HG02642 (cell line): ENCODE results near the gene CSH1.
"Not testable (repeated sequence)": the region's sequence is repeated elsewhere in the genome, so short reads cannot be mapped to it uniquely, and the experiment has no call there.

ENCODE experiments used
- ATAC-seq: cut with Tn5 transposase; IDR thresholded peaks from one replicate; pipeline ENCODE4 v1.9.1; 2021; ENCODE audit warnings: mild to moderate bottlenecking; ENCODE audit not compliant: unreplicated experiment, poor library complexity

CSH1 gene

DNA sequence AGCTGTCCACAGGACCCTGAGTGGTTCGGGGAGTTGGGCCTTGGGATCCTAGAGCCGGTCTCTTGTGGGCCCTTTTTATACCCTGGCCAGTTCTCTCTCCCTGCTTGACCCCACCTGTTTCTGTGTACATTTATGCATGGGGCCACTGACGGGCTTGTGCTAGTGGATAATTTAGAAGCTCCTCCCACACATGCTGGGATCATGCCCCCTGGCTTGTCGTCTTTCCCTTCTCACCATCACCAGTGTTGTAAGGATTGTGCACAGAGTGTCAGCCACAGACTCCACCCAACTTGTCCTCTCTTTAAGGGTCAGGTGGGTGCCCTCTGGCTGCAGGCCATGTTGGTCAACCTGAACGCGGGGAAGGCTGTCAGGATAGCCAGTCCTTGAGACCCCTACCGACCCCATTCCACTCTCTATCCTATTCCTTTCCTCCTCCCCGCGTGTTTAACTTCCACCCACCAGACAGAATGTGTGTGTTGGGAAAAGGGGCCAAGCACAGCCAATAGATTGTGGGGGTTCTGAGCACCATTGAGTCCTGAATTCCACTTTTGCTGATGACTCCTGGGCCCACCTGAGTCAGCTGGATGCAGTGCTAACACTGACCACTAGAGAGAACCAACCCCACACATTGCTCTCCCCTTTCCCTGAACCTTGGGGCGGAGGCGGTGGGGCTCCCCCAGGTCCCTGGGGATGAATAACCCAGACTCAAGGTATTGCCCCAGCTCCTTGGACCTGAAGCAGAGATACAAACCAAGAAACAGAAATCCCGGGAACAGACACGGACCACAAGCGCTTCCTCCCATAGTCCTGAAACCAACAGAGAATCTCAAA is at the start of gene CSH1:
CSH1 (minus strand) TSS at position 51 of the 831 bp plus-strand sequence. CDS start 63 bp downstream, outside the sequence.
- not testable (repeated sequence) for ATAC-seq

GRCh38 chr17:63945784-63946439 is 49.5 kb upstream of the CSH1 start:
- peak; percentile 28 for ATAC-seq

DNA sequence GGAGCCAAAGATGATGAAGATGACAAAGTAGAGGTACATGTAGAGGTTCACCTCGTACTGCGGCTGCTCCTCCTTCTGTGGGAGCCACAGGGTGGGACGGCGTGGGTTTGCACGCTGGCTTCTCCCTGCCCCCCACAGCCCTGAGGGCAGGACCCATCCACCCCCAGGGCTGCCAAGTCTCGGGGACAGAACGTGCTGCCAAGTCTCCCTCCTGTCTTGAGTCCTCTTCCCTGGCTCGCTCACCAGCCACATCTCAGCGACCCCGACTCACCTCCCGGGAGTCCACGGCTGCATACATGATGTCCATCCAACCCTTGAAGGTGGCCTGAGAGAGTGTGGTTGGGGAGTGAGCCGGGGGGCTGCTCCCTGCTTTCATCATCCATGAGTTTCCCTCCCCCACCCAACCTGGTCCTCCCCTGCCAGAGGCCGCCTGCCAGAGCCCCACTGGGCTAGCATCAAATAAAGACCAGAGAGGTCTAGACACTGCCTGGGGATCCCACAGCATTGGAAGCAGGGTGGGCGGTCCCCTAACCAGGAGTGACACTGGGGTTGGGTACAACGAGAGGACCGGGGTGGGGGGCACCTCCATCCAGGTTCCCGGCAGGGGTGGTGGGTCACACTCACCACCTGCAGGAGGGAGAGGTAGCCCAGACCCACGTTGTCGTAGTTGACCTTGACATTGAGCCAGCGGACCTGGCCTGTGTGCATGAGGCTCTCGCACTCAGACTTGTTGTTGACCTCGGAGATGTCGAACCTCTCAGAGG is 48.5 kb upstream of the CSH1 start:
- ATAC-seq = no peak

DNA sequence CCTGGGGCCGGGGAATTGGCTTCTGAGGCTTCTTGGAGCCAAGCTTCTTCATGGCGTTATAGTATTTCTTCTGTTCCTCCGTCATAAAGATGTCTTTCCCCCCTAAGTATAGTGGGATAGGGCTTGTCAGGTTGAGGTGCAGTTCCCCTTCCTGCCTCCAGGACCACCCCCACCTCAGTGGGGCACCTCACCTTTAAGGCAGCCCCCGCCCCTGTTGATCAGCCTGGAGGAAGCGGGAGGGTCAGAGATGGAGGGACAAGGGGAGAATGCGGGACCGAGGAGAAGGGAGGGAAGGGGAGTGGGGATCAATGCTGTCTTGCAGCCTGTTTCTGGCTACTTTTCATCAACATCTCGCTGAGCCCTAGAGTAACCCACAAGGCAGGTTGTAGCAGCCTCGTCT is 47.4 kb upstream of the CSH1 start:
- ATAC-seq = no peak

DNA sequence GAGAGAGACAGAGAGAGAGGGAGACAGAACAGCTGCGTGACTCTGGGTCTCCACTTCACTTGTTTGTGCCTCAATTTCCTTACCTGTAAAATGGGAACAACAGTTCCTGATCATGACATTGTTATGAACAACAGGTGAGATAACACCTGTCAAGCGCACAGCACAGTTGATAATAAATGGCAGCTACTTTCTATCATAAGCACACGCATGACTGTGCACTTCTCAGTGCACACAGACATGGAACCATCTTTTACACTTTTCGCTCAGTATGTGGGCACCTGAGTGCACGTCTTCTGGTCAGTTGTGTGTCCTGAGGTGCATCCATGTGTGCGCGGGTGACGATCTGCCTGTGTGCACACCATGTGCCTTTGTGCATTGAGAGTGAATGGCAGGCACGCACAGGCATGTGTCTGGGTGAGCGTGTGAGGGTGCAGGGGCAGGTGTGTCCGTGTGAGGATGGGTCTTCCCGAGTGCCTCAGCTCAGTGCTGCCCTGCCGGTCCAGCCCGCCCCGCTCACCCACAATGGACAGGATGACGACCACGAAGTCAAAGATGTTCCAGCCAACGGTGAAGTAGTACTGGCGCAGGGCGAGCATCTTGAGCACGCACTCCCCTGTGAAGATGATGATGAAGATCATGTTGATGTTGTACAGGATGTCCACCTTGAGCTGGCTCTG is 46.1 kb upstream of the CSH1 start:
- no peak for ATAC-seq

DNA sequence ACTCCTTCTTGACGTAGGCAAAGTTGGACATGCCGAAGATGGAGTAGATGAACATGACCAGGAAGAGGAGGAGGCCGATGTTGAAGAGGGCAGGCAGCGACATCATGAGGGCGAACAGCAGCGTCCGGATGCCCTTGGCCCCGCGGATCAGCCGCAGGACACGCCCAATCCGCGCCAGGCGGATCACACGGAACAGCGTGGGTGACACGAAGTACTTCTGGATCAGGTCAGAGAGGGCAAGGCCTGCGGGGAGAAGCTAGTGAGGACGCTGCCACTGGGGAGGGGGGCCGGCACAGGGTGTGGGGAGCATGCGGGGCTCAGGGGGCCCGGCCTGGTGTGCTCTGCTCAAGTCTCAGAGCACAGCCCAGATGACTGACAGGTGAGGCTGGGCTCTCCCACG is 45.4 kb upstream of the CSH1 start:
- ATAC-seq = no peak

DNA sequence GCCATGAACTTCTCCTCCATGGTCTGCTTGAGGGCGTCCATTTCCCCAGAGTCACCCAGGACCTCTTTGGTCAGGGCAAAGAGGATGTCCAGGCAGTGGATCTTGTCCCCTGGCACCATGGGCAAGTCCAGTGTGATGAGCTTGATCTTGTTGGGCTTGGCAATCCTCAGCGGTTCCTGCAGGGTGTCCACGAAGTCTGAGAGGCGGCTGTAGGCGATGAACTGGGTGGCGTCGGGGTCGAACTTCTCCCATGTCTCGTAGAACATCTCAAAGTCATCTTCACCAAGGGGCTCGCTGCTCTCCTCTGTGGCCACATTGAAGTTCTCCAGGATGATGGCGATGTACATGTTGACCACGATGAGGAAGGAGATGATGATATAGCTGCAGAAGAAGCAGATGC is 44.8 kb upstream of the CSH1 start:
- no peak for ATAC-seq

GRCh38 chr17:63940584-63940983 is 44.2 kb upstream of the CSH1 start:
- ATAC-seq = no peak

- ATAC-seq = no peak
Observed at GRCh38 chr17:63939884-63940283, 43.5 kb upstream of the CSH1 start.

DNA sequence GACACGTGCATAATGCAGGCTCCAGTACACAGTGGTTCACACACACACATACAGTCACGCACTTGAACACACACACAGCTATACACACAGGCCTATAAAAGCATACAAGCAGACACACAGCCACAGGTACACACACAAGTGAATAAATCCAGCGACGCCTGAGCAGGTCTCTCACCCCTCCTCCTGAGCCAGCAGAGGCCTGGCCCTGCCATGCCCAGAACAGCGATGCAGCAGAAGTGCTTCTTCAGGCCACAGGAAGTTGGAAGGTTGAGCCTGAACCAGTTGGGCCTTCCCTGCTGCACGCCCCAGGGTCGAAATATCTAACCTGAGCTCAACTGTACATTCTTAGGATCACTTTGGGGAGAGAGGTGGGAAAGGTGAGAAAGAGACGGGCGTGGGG is 43.0 kb upstream of the CSH1 start:
- no peak for ATAC-seq

DNA sequence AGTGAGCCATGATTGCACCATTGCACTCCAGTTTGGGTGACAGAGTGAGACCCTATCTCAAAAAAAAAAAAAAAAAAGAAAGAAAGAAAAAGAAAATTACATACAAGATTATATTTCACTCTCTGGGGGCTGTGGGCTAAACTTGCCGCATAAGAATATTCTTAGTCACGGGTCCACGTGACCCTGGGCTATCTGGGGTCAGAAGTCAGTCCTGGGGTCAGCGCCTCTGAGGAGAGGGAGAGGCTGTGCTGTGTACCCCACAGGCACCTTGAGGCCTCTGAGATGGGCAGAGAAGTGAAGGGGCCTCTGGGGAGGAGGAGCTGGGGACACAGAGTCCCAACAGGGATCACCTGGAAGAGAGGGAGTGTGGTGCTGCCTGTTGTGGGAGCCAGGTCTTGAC is 41.5 kb upstream of the CSH1 start:
- ATAC-seq = no peak

- ATAC-seq = no peak
Observed at GRCh38 chr17:63937319-63937718, 40.9 kb upstream of the CSH1 start.

- ATAC-seq = no peak
Observed at GRCh38 chr17:63934183-63935112, 38.1 kb upstream of the CSH1 start.

DNA sequence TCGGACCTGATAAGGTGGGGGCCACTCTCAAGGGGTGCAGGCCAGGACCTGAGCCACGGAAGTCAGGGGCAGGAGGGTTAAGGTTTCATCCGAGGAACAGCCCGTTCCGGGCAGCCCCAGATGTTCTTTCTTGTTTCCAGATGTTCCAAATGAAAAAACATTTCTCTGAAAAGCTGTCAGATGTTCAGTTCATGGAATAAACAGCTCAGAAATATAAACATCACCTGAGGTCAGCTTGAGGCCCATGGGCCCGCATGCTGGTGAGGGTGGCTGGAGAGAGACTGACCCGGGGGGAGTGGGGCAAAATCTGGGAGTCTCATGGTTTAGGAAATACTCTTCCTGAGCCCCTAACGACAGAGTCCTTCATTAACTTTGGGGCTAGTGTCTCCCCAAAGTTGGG is 37.2 kb upstream of the CSH1 start:
- no peak for ATAC-seq

GRCh38 chr17:63932721-63933120 is 36.3 kb upstream of the CSH1 start:
- no peak for ATAC-seq

DNA sequence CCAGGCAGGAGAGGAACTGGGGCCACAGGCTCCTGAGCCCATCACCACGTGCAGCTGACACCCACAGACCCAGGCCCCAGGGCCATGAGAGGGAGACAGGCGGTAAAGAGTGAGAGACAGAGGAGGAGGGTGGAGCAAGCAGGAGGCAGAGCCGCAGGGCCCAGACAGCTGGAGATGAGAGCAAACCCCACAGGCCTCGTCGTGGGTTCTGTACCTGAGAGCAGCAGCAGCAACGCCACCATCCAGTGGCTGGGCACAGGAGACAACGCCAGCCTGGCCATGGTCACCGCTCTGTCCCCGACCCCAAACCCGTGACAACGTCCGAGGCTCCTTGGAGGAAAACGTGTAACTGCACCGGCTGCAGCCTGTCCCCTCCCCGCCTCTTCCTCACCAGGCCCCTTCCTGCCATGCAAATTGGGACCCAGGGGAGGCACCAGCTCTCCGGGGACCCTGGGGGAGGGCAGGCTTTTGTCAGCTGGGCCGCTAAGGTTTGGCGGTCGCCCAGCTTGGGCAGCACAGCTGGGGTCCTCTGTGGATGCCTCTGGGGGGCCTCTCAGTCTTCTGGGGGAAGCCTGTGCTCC is 35.7 kb upstream of the CSH1 start, which contains the start of gene CD79B:
CD79B (minus strand) TSS at position 351 of the 581 bp plus-strand sequence; CDS start at position 281, 70 bp downstream.
- peak; percentile 79 for ATAC-seq

DNA sequence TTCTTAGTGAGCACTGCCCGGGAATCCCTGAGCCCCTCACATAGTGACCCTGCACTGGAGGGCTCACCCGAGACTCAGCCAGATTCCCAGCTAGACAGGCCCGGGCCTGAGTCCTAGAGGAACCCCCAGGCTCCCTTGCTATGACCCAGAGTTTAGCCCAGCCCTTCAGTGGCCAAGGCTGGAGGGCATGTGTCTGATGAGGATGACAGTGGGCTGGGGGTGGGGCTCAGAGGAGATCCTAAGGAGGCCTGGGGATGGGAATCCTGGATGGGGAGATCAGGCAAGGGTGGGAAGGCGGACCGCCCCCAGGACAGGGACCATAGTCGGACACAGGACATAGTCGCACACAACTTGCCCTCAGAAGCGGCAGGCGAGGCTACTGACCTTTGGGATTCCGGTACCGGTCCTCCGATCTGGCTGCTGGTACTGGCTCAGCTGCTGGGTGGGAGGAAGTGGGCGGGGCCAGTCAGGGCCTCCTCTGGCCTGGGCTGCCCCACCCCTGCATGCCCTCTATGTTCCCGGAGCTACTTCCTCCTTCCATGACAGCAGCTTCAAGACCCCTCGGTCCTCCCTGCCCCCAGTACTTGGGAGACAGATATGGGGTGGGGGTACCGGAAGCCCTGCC is 34.7 kb upstream of the CSH1 start:
- ATAC-seq = peak; percentile 40
